ENCODE data around the gene CEP83.
A peak's percentile ranks its signal among the peaks of the same experiment; 100 is the strongest.

The CEP83 gene

GRCh38 chr12:94266796-94267536, 192.7 kb downstream of the CEP83 start:
- TF ChIP-seq, protein P1, sequence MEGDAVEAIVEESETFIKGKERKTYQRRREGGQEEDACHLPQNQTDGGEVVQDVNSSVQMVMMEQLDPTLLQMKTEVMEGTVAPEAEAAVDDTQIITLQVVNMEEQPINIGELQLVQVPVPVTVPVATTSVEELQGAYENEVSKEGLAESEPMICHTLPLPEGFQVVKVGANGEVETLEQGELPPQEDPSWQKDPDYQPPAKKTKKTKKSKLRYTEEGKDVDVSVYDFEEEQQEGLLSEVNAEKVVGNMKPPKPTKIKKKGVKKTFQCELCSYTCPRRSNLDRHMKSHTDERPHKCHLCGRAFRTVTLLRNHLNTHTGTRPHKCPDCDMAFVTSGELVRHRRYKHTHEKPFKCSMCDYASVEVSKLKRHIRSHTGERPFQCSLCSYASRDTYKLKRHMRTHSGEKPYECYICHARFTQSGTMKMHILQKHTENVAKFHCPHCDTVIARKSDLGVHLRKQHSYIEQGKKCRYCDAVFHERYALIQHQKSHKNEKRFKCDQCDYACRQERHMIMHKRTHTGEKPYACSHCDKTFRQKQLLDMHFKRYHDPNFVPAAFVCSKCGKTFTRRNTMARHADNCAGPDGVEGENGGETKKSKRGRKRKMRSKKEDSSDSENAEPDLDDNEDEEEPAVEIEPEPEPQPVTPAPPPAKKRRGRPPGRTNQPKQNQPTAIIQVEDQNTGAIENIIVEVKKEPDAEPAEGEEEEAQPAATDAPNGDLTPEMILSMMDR (IDR thresholded peaks at IDR 0.05; ENCODE audit: low read depth, low read length) = no peak
- peak; percentile 52 for DNase-seq (ENCODE audit: extremely low read depth, low read depth)

DNA sequence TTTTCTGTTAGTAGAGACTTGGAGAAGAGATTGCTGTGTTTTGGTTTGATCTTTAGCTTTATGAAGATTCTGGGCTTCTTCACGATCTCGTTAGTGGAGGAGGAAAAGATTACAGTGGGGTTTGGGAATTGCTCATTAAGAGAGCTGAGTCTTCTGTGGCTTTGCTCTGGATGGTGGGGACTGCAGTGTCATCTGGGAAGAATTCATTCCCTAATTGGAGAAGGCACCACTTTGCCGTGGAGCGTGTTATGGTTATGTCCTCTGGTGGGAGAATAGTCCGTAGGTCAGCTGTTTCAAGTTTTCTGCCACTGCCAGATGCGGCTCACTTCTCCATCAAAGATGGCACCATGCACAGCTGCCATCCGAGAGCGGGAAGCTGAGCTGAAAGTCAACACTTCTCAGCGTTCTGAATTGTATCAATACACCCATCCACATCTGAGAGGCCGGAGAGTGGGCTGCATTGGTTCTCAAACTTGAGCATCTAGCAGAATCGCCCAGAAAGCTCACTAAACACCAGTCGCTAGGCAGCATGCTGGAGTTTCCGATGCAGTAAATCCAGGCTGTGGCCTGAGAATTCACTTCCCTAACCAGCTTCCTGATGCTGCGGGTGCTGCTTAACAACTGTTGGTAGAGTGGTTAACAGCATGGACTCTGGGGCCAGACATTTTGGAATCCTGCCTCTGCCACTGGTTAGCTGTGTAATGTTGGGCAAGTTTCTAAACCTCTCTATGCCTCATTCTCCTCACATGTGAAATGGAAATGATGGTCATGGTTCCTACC, 193.5 kb downstream of the CEP83 start:
- no peak for DNase-seq (ENCODE audit: extremely low read depth, low read depth)

GRCh38 chr12:94265539-94265938, 194.1 kb downstream of the CEP83 start:
- DNase-seq (ENCODE audit: extremely low read depth, low read depth) = no peak
- TF ChIP-seq, protein P1 (IDR thresholded peaks at IDR 0.05; ENCODE audit: low read depth, low read length) = no peak

More for the DNA sequence above, 193.5 kb downstream of the CEP83 start:
- TF ChIP-seq, protein P1 (IDR thresholded peaks at IDR 0.05; ENCODE audit: low read depth, low read length) = no peak

DNA sequence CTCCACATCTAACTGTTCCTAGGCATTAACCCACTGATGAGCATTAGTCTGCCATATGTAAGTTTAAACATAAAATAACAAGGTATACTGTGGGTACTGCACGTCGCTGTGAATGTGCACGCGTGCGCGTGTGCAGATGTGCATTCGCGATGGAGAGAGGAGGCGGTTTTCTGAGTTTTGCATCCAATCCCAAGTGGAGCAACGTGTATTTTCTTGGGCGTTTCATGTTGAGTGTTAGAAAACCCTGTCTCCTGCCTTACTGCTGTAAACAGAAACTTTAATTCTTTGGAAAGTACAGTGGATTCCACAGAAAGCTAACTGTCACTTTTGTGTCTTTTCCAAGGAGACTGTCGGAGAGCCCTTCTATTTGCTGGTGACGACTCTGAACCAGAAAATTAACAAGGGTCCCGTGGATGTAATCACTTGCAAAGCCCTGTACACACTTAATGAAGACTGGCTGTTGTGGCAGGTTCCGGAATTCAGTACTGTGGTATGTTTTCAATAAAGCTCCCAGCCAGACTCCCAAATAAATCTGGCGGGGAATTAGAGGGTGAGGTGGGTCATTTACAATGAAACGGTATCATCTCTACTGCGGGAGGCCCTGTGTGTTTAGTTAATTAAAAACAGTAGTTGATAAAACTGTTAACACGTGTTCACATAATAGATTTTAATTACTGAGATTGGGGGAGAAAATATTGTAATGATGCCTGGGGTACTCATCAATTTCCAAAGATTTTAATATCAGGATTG, 194.8 kb downstream of the CEP83 start:
- TF ChIP-seq, protein P1 (IDR thresholded peaks at IDR 0.05; ENCODE audit: low read depth, low read length) = no peak
- no peak for DNase-seq (ENCODE audit: extremely low read depth, low read depth)

GRCh38 chr12:94263905-94264561, 195.6 kb downstream of the CEP83 start:
- TF ChIP-seq, protein P1 (IDR thresholded peaks at IDR 0.05; ENCODE audit: low read depth, low read length) = no peak
- no peak for DNase-seq (ENCODE audit: extremely low read depth, low read depth)

- no peak for DNase-seq (ENCODE audit: extremely low read depth, low read depth)
- TF ChIP-seq, protein P1 (IDR thresholded peaks at IDR 0.05; ENCODE audit: low read depth, low read length) = no peak
These were observed 196.5 kb downstream of the CEP83 start for GRCh38 chr12:94263011-94263811.
